Measurements from ENCODE around the gene BCAM.

DNA sequence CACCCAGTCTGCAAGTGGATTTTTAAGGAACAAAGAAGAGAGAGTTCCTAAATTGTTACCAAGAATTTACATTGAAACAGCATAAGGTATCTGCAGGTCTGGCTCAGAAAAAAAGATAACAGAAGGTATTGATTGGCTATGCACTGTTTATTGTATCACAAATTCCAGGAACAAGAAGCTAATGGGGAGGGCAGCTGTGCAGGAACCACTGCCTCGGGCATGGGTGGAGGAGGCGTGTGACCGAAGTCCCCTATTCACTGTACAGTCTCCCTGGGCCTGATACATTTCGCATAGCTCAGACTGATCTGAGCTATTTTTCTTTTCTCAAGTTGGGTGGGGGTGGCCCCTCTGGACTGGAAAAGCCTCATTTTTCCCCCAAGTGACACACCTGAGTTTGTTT is 48.9 kb downstream of the BCAM start:
- TF ChIP-seq, protein P1, sequence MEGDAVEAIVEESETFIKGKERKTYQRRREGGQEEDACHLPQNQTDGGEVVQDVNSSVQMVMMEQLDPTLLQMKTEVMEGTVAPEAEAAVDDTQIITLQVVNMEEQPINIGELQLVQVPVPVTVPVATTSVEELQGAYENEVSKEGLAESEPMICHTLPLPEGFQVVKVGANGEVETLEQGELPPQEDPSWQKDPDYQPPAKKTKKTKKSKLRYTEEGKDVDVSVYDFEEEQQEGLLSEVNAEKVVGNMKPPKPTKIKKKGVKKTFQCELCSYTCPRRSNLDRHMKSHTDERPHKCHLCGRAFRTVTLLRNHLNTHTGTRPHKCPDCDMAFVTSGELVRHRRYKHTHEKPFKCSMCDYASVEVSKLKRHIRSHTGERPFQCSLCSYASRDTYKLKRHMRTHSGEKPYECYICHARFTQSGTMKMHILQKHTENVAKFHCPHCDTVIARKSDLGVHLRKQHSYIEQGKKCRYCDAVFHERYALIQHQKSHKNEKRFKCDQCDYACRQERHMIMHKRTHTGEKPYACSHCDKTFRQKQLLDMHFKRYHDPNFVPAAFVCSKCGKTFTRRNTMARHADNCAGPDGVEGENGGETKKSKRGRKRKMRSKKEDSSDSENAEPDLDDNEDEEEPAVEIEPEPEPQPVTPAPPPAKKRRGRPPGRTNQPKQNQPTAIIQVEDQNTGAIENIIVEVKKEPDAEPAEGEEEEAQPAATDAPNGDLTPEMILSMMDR (IDR thresholded peaks at IDR 0.05; ENCODE audit: low read depth, low read length, missing input control), result no peak
- TF ChIP-seq RAD21 (IDR thresholded peaks at IDR 0.05) (no peak), SP1 (IDR thresholded peaks at IDR 0.05) (peak; percentile 56), JUND (IDR thresholded peaks at IDR 0.05) (no peak)
